Osteoblast (primary cell): ENCODE data around the gene TPPP. TPM values are rescaled to one million over a fixed set of nuclear protein-coding genes. Genes with fewer than 3 reads are reported as not detected.

Experiments used
- DNase-seq: peaks from one replicate; pipeline ENCODE4 v3.0.0; 2011; ENCODE audit warnings: low spot score, mixed read lengths; ENCODE audit not compliant: insufficient read length; ENCODE audit errors: missing footprints
- H2AFZ ChIP-seq: 2 replicates; pipeline ENCODE4 v1.6.0; 2011; ENCODE audit warnings: mild to moderate bottlenecking, low read length
- H3K27ac ChIP-seq: 2 replicates; pipeline ENCODE4 v1.5.1; 2011; ENCODE audit warnings: mild to moderate bottlenecking, low read depth, low read length, moderate library complexity
- H3K27me3 ChIP-seq: 2 replicates; pipeline ENCODE4 v1.6.0; 2012; ENCODE audit warnings: mild to moderate bottlenecking, control low read depth, inconsistent platforms, low read length, moderate library complexity; ENCODE audit not compliant: insufficient read depth
- H3K36me3 ChIP-seq: 2 replicates; pipeline ENCODE4 v1.5.1; 2011; ENCODE audit warnings: mild to moderate bottlenecking, low read length, control low read depth, moderate library complexity; ENCODE audit not compliant: insufficient read depth
- H3K4me1 ChIP-seq: 2 replicates; pipeline ENCODE4 v1.5.1; 2011; ENCODE audit warnings: mild to moderate bottlenecking, low read length, control low read depth, moderate library complexity; ENCODE audit not compliant: insufficient read depth
- H3K4me2 ChIP-seq: 2 replicates; pipeline ENCODE4 v1.6.0; 2011; ENCODE audit warnings: mild to moderate bottlenecking, low read length; ENCODE audit not compliant: insufficient read depth
- H3K4me3 ChIP-seq: fragments of 200-600 bp; sonication (generic); 3 replicates; pipeline ENCODE4 v1.5.1; 2012; ENCODE audit warnings: mild to moderate bottlenecking, low read length, inconsistent platforms; ENCODE audit not compliant: insufficient read depth
- H3K79me2 ChIP-seq: 2 replicates; pipeline ENCODE4 v1.6.0; 2012; ENCODE audit warnings: mild to moderate bottlenecking, low read length, control low read depth, inconsistent platforms; ENCODE audit not compliant: insufficient read depth
- H3K9me3 ChIP-seq: 2 replicates; pipeline ENCODE4 v1.5.1; 2011; ENCODE audit warnings: low read depth, low read length, control low read depth
- H4K20me1 ChIP-seq: 2 replicates; pipeline ENCODE4 v1.6.0; 2012; ENCODE audit warnings: mild to moderate bottlenecking, low read length, control low read depth; ENCODE audit not compliant: insufficient read depth
- total RNA-seq: library from RNA; depleted of rRNA; stranded (reverse); fragments of >200 nt; gene quantifications from 2 replicates; pipeline ENCODE4 v1.2.3, GENCODE V29; 2012
- TF ChIP-seq, protein P1 (sequence below): IDR thresholded peaks from 2 replicates; pipeline ENCODE4 v1.5.1; 2011; ENCODE audit warnings: mild to moderate bottlenecking, low read depth, low read length, moderate library complexity; ENCODE audit errors: extremely low read depth

The TPPP gene
- total RNA-seq, 1 donor = not detected

DNA sequence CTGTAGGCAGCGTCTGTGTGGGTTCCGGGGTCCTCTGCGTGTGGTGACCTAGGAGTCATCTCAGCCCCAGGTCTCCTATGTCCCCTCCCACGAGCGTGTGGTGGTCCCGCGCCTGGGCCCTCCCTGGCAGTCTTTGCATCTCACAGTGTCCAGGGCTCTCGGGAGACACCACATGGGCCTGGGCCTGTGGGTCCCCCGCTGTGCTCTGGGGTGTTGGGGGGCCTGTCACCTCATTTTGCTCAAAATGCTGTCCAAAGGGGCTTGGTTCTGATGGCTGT, 54.0 kb downstream of the TPPP start:
- H3K27me3 ChIP-seq = no peaks in the 10 kb centered on the region
- H2AFZ ChIP-seq = no peak overlapping the region
- H3K4me1 ChIP-seq = no peaks in the 10 kb centered on the region
- no peak overlapping the region for H3K4me3 ChIP-seq
- H3K27ac ChIP-seq = no peak overlapping the region
- TF ChIP-seq, protein P1, sequence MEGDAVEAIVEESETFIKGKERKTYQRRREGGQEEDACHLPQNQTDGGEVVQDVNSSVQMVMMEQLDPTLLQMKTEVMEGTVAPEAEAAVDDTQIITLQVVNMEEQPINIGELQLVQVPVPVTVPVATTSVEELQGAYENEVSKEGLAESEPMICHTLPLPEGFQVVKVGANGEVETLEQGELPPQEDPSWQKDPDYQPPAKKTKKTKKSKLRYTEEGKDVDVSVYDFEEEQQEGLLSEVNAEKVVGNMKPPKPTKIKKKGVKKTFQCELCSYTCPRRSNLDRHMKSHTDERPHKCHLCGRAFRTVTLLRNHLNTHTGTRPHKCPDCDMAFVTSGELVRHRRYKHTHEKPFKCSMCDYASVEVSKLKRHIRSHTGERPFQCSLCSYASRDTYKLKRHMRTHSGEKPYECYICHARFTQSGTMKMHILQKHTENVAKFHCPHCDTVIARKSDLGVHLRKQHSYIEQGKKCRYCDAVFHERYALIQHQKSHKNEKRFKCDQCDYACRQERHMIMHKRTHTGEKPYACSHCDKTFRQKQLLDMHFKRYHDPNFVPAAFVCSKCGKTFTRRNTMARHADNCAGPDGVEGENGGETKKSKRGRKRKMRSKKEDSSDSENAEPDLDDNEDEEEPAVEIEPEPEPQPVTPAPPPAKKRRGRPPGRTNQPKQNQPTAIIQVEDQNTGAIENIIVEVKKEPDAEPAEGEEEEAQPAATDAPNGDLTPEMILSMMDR = no peak
- DNase-seq = no peak
- H3K4me2 ChIP-seq = no peak overlapping the region
- H4K20me1 ChIP-seq = no peaks in the 10 kb centered on the region
- no peaks in the 10 kb centered on the region for H3K79me2 ChIP-seq
- no peaks in the 10 kb centered on the region for H3K9me3 ChIP-seq
- peaks cover 19% of the 10 kb centered on the region for H3K36me3 ChIP-seq

DNA sequence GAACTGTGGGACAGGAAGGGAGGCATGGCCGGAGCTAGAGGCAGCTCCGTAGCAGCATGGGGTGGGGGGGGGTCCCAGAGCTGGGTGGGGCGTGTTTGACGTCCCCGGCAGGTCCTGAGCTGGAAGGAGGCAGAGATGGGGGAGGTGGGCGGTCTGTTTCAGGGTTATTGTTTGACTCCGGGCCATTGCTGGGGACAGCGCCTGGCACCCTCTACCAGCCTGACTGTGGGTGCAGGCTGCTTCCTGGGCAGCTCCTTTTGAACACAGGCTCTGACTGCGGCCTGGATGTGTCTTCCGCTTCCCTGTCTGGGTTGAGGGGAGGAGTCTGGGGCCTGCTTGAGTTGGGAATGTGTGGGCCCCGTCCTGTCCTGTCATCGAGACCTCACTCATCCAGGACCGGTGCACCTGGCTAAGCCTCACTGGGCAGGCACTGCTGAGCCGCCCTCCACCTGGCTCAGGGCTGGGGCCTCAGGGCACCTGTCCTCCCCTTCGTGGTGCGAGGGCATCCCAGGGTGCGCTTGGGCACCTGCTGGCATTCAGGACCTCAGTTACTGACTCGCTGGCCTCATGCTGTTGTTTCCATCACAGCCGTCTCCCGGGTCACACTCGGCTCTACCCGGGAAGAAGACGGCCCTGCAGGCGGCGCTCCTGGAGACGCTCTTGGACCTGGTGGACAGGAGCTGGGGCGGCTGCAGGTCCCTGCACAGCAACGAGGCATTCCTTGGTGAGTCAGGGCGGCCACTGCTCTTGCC, 54.5 kb downstream of the TPPP start:
- H3K4me3 ChIP-seq = no peak overlapping the region
- H3K4me1 ChIP-seq = no peaks in the 10 kb centered on the region
- H2AFZ ChIP-seq = no peak overlapping the region
- TF ChIP-seq, protein P1 = no peak
- peaks cover 20% of the 10 kb centered on the region for H3K36me3 ChIP-seq
- H4K20me1 ChIP-seq = no peaks in the 10 kb centered on the region
- H3K27me3 ChIP-seq = no peaks in the 10 kb centered on the region
- H3K27ac ChIP-seq = no peak overlapping the region
- no peak for DNase-seq
- H3K9me3 ChIP-seq = no peaks in the 10 kb centered on the region
- no peak overlapping the region for H3K4me2 ChIP-seq
- H3K79me2 ChIP-seq = no peaks in the 10 kb centered on the region

DNA sequence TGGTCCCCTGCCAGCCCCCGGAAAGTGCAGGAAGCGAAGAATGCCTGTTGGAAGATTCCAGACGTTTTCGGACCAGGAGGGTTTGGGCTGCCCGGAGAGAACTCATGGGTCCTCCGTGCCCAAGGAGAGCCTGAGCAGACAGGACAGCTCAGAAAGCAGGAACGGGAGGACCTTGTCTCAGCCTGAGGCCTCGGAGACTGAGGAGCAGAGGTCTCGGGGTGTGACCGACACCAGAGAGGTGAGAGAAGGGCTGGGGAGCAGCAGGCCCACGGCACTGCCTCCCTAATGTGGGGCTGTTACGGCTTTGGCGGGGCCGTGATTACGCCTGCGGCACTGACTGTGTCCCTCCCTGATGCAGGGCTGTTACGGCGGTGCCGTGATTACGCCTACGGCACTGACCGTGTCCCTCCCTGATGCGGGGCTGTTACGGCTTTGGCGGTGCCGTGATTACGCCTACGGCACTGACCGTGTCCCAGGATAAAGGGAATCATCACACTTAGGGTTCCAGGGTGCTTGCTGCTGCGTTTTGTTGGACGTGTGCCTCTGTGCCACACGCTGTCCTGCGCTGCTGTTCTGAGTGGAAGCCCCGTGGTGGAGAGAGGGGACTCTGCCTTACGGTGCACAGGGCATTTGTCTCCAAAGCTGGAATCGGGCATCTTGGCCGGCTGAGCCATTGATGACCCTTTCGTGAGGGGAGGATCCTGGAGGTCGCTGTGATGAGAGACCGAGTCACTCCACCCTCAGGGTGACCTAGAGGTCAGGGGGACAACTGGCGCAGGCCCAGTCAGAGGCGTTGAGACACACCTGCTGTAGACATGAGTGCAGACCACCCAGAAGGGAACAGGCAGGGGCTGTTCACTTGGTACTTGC, 55.3 kb downstream of the TPPP start:
- H4K20me1 ChIP-seq = no peaks in the 10 kb centered on the region
- H3K36me3 ChIP-seq = peaks cover 20% of the 10 kb centered on the region

More for the DNA sequence above, 55.3 kb downstream of the TPPP start:
- no peak for DNase-seq
- Histone ChIP-seq H3K4me3 (no peak overlapping the region), H3K79me2 (no peaks in the 10 kb centered on the region), H3K4me2 (no peak overlapping the region), H3K4me1 (no peaks in the 10 kb centered on the region), H2AFZ (no peak overlapping the region), H3K9me3 (no peaks in the 10 kb centered on the region), H3K27ac (no peak overlapping the region), H3K27me3 (no peaks in the 10 kb centered on the region)
- TF ChIP-seq, protein P1 = no peak
